Activated CD4-positive, alpha-beta T cell treated with anti-CD3 and anti-CD28 coated beads for 4 hours (primary cell): Measurements from ENCODE around the gene USPL1.

Experiments
- DNase-seq, 2 donors: peaks; one replicate each; pipeline ENCODE4 v3.0.0-alpha.2; 2020

Gene USPL1

GRCh38 chr13:30698488-30699005, 80.8 kb downstream of the USPL1 start:
- no peak for DNase-seq

GRCh38 chr13:30700364-30700763, 82.6 kb downstream of the USPL1 start:
- DNase-seq, result no peak

- DNase-seq, result no peak
Observed at GRCh38 chr13:30702006-30702405, 84.3 kb downstream of the USPL1 start.

- DNase-seq, result no peak
Observed at GRCh38 chr13:30704596-30704995, 86.9 kb downstream of the USPL1 start.

- DNase-seq, result no peak
Observed at GRCh38 chr13:30705680-30706079, 88.0 kb downstream of the USPL1 start.

- no peak for DNase-seq
Observed at GRCh38 chr13:30708541-30708940, 90.8 kb downstream of the USPL1 start.
